Mesothelial cell of epicardium (in vitro differentiated cells): ENCODE measurements around the gene FAHD2A. TPM values are rescaled to one million over a fixed set of nuclear protein-coding genes. Genes with fewer than 3 reads are reported as not detected.

Experiments
- DNase-seq, 2 experiments: peaks; one replicate each; pipeline ENCODE4 v3.0.0; 2021; ENCODE audit warnings: low spot score in 2 of 2; ENCODE audit not compliant: unreplicated experiment in 2 of 2
- H3K27ac Mint-ChIP-seq: 2 replicates; pipeline ENCODE4 v1.8.0; 2021; ENCODE audit warnings: mixed read lengths
- H3K27me3 Mint-ChIP-seq: 2 replicates; pipeline ENCODE4 v1.8.0; 2021; ENCODE audit warnings: low read depth, mixed read lengths
- H3K36me3 Mint-ChIP-seq: 2 replicates; pipeline ENCODE4 v1.8.0; 2021; ENCODE audit warnings: mixed read lengths
- H3K4me1 Mint-ChIP-seq: 2 replicates; pipeline ENCODE4 v1.8.0; 2021; ENCODE audit warnings: mixed read lengths
- H3K4me3 Mint-ChIP-seq: 2 replicates; pipeline ENCODE4 v1.8.0; 2021; ENCODE audit warnings: mild to moderate bottlenecking, moderate library complexity, mixed read lengths
- H3K9me3 Mint-ChIP-seq: 2 replicates; pipeline ENCODE4 v1.8.0; 2021; ENCODE audit warnings: mixed read lengths
- CTCF ChIP-seq: fragments of 200-600 bp; sonication (generic); IDR thresholded peaks from one replicate; pipeline ENCODE4 v1.5.0; 2021; ENCODE audit warnings: antibody characterized with exemption; ENCODE audit not compliant: unreplicated experiment
- total RNA-seq: library from RNA; stranded (reverse); gene quantifications from 3 replicates; pipeline ENCODE4 v1.2.1, GENCODE V29; 2021

Gene FAHD2A
- total RNA-seq, 1 donor from 2014 or later = 43.5 TPM

GRCh38 chr2:95356821-95357700 lies 45.4 kb upstream of the FAHD2A start:
- no peaks in the 10 kb centered on the region for H3K4me1 Mint-ChIP-seq
- no peaks in the 10 kb centered on the region for H3K9me3 Mint-ChIP-seq
- no peak for DNase-seq
- no peaks in the 10 kb centered on the region for H3K36me3 Mint-ChIP-seq
- no peak overlapping the region for H3K27ac Mint-ChIP-seq
- H3K27me3 Mint-ChIP-seq = peaks cover 54% of the 10 kb centered on the region
- no peak overlapping the region for H3K4me3 Mint-ChIP-seq
- TF ChIP-seq CTCF = no peak

GRCh38 chr2:95357717-95358280 lies 44.7 kb upstream of the FAHD2A start:
- Mint-ChIP-seq H3K9me3 (no peaks in the 10 kb centered on the region), H3K27ac (no peak overlapping the region), H3K36me3 (no peaks in the 10 kb centered on the region), H3K4me1 (no peaks in the 10 kb centered on the region), H3K4me3 (no peak overlapping the region), H3K27me3 (peaks cover 59% of the 10 kb centered on the region)
- DNase-seq = no peak
- no peak for TF ChIP-seq CTCF

GRCh38 chr2:95359031-95359430 lies 43.5 kb upstream of the FAHD2A start:
- no peak for TF ChIP-seq CTCF
- Mint-ChIP-seq H3K9me3 (no peaks in the 10 kb centered on the region), H3K36me3 (no peaks in the 10 kb centered on the region), H3K27ac (no peak overlapping the region), H3K4me3 (no peak overlapping the region), H3K4me1 (no peaks in the 10 kb centered on the region), H3K27me3 (peaks cover 65% of the 10 kb centered on the region)
- DNase-seq = no peak

GRCh38 chr2:95359501-95359930 lies 43.0 kb upstream of the FAHD2A start:
- DNase-seq = no peak
- Mint-ChIP-seq H3K9me3 (no peaks in the 10 kb centered on the region), H3K4me3 (no peak overlapping the region), H3K27ac (no peak overlapping the region), H3K36me3 (no peaks in the 10 kb centered on the region), H3K4me1 (no peaks in the 10 kb centered on the region), H3K27me3 (peaks cover 66% of the 10 kb centered on the region)
- TF ChIP-seq CTCF = no peak

GRCh38 chr2:95361216-95361980 lies 41.1 kb upstream of the FAHD2A start:
- Mint-ChIP-seq H3K9me3 (no peaks in the 10 kb centered on the region), H3K27ac (no peak overlapping the region), H3K4me3 (no peak overlapping the region), H3K36me3 (no peaks in the 10 kb centered on the region), H3K27me3 (peaks cover 70% of the 10 kb centered on the region), H3K4me1 (no peaks in the 10 kb centered on the region)
- no peak for DNase-seq
- no peak for TF ChIP-seq CTCF
